ENCODE results near the gene C15orf61.

C15orf61 gene

GRCh38 chr15:67548862-67549651, 28.1 kb downstream of the C15orf61 start:
- H3K27ac ChIP-seq (ENCODE audit: extremely low read depth, low read depth, low read length) = peak overlapping the region; percentile 43
- no peaks in the 10 kb centered on the region for H3K9me3 ChIP-seq (ENCODE audit: control insufficient read depth, insufficient read depth, low read depth, low read length)
- H3K36me3 ChIP-seq (ENCODE audit: control insufficient read depth in 2 of 2, insufficient read depth in 1 of 2, low read length in 2 of 2) = peaks cover 16 to 17% of the 10 kb centered on the region in 2 experiments; a peak in 2 of 3 replicates
- POLR2A ChIA-PET = no interaction called here
- CTCF ChIA-PET = interaction anchor here (0.6 to 1.4 kb wide), 6 partner anchors 11 to 1214 kb away, joined by 3 to 4 read pairs (median 3); no protein-coding TSS in a partner anchor
- H3K4me3 ChIP-seq (ENCODE audit: low read depth, low read length) = no peak overlapping the region
- H3K4me1 ChIP-seq (ENCODE audit: control insufficient read depth, insufficient read depth, low read length) = peaks cover 31% of the 10 kb centered on the region
- TF ChIP-seq ZNF423 (tag by site-specific recombination; IDR thresholded peaks at IDR 0.05) (no peak), ZNF280D (tag by site-specific recombination; IDR thresholded peaks at IDR 0.05) (no peak), ZNF561 (tag by site-specific recombination; IDR thresholded peaks at IDR 0.05; ENCODE audit: borderline replicate concordance) (peak; percentile 69; the same call in 1 of the 2 replicates), ZFP3 (tag by site-specific recombination; IDR thresholded peaks at IDR 0.05; ENCODE audit: low read depth) (peak; percentile 61; the same call in 1 of the 2 replicates), MYNN (tag by site-specific recombination; IDR thresholded peaks at IDR 0.05; ENCODE audit: borderline replicate concordance) (0 out of 2 replicates have a peak, but pooled peaks have one; percentile 41), ZNF146 (tag by site-specific recombination; IDR thresholded peaks at IDR 0.05) (no peak), HOXC10 (CRISPR knock-in tag; IDR thresholded peaks at IDR 0.05) (no peak), ZNF138 (tag by site-specific recombination; IDR thresholded peaks at IDR 0.05; ENCODE audit: borderline replicate concordance) (no peak), ZNF311 (tag by site-specific recombination; IDR thresholded peaks at IDR 0.05; ENCODE audit: borderline replicate concordance) (no peak), GFI1B (tag by site-specific recombination; IDR thresholded peaks at IDR 0.05) (0 out of 2 replicates have a peak, but pooled peaks have one; percentile 31), GLIS2 (tag by site-specific recombination; IDR thresholded peaks at IDR 0.05) (no peak), SP3 (tag by site-specific recombination; IDR thresholded peaks at IDR 0.05) (no peak), ZNF707 (tag by site-specific recombination; IDR thresholded peaks at IDR 0.05) (no peak), ZBTB11 (tag by site-specific recombination; conservative IDR thresholded peaks at IDR 0.05; ENCODE audit: low read depth) (no peak), ZSCAN16 (tag by site-specific recombination; IDR thresholded peaks at IDR 0.05) (no peak; the same call in 1 of the 2 replicates), ZBTB48 (tag by site-specific recombination; IDR thresholded peaks at IDR 0.05) (no peak), OSR2 (tag by site-specific recombination; IDR thresholded peaks at IDR 0.05) (peak; percentile 57), REST (tag by site-specific recombination; IDR thresholded peaks at IDR 0.05) (no peak), PRDM6 (tag by site-specific recombination; IDR thresholded peaks at IDR 0.05) (peak; percentile 5; the same call in 1 of the 2 replicates), ZNF335 (tag by site-specific recombination; conservative IDR thresholded peaks at IDR 0.05) (peak; percentile 58), OVOL3 (tag by site-specific recombination; IDR thresholded peaks at IDR 0.05) (no peak), KLF16 (tag by site-specific recombination; IDR thresholded peaks at IDR 0.05) (no peak), SALL2 (tag by site-specific recombination; IDR thresholded peaks at IDR 0.05; ENCODE audit: borderline replicate concordance) (no peak), FEZF1 (tag by site-specific recombination; IDR thresholded peaks at IDR 0.05) (peak; percentile 99), ZNF670 (tag by site-specific recombination; IDR thresholded peaks at IDR 0.05; ENCODE audit: low read depth) (no peak), KLF8 (tag by site-specific recombination; IDR thresholded peaks at IDR 0.05) (no peak)
